Measurements from ENCODE around the gene ABCF2. TPM values are rescaled to one million over a fixed set of nuclear protein-coding genes. Genes with fewer than 3 reads are reported as not detected.

ABCF2 gene
- total RNA-seq, 2 donors from 2014 or later: 25.6 to 38.3 TPM

- intact Hi-C loops (cut with DNase I): no loop called here
- no peak for DNase-seq
- no peak for TF ChIP-seq CTCF (IDR thresholded peaks at IDR 0.05)
Observed at GRCh38 chr7:151208253-151208862, 18.6 kb downstream of the ABCF2 start.

GRCh38 chr7:151207804-151208203 is 19.2 kb downstream of the ABCF2 start:
- Histone ChIP-seq H3K27me3 (no peaks in the 10 kb centered on the region), H3K4me3 (no peak overlapping the region), H3K36me3 (no peaks in the 10 kb centered on the region), H3K9ac (ENCODE audit: low read depth in 2 of 2, low read length in 2 of 2) (no peak overlapping the region), H3K4me1 (no peaks in the 10 kb centered on the region), H3K27ac (no peak overlapping the region), H3K9me3 (no peaks in the 10 kb centered on the region)
- intact Hi-C loops (cut with DNase I): no loop called here
- no peak for TF ChIP-seq CTCF (IDR thresholded peaks at IDR 0.05)
- no peak for DNase-seq

More at GRCh38 chr7:151208253-151208862, 18.6 kb downstream of the ABCF2 start:
- no peak overlapping the region for H3K9ac ChIP-seq (ENCODE audit: low read depth in 2 of 2, low read length in 2 of 2)
- H3K27me3 ChIP-seq: no peaks in the 10 kb centered on the region
- no peak overlapping the region for H3K4me3 ChIP-seq
- H3K9me3 ChIP-seq: no peaks in the 10 kb centered on the region
- no peaks in the 10 kb centered on the region for H3K4me1 ChIP-seq
- no peaks in the 10 kb centered on the region for H3K36me3 ChIP-seq
- no peak overlapping the region for H3K27ac ChIP-seq

- H3K9me3 ChIP-seq: no peaks in the 10 kb centered on the region
- H3K27me3 ChIP-seq: no peaks in the 10 kb centered on the region
- TF ChIP-seq CTCF (IDR thresholded peaks at IDR 0.05): no peak
- H3K4me1 ChIP-seq: no peaks in the 10 kb centered on the region
- intact Hi-C loops (cut with DNase I): no loop called here
- no peak overlapping the region for H3K9ac ChIP-seq (ENCODE audit: low read depth in 2 of 2, low read length in 2 of 2)
- no peaks in the 10 kb centered on the region for H3K36me3 ChIP-seq
- DNase-seq: no peak
- no peak overlapping the region for H3K4me3 ChIP-seq
- H3K27ac ChIP-seq: no peak overlapping the region
Observed at GRCh38 chr7:151207315-151207714, 19.7 kb downstream of the ABCF2 start.

DNA sequence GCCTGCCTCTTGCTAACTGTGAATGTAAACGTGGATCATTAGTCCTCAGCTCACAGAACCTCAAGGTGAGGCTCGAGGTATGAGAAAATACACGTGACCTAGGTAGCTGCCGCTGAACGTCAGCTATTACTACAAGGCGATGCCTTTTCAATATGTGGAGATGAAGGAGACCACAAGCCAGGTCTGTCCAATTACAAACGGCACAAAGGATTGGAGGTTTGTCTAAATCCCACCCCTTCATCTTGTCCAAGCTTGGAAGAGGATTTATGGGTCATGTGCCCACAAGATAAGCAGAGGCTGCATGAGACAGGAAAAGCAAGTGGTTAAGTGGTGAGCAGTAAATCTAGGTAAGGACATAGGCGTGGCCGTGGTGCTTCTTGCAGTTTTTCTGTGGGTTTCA is 20.1 kb downstream of the ABCF2 start:
- no peaks in the 10 kb centered on the region for H3K36me3 ChIP-seq
- no peaks in the 10 kb centered on the region for H3K4me1 ChIP-seq
- intact Hi-C loops (cut with DNase I): no loop called here
- no peak overlapping the region for H3K27ac ChIP-seq
- DNase-seq: no peak
- no peak overlapping the region for H3K9ac ChIP-seq (ENCODE audit: low read depth in 2 of 2, low read length in 2 of 2)
- no peaks in the 10 kb centered on the region for H3K9me3 ChIP-seq
- TF ChIP-seq CTCF (IDR thresholded peaks at IDR 0.05): no peak
- no peak overlapping the region for H3K4me3 ChIP-seq
- H3K27me3 ChIP-seq: no peaks in the 10 kb centered on the region

DNA sequence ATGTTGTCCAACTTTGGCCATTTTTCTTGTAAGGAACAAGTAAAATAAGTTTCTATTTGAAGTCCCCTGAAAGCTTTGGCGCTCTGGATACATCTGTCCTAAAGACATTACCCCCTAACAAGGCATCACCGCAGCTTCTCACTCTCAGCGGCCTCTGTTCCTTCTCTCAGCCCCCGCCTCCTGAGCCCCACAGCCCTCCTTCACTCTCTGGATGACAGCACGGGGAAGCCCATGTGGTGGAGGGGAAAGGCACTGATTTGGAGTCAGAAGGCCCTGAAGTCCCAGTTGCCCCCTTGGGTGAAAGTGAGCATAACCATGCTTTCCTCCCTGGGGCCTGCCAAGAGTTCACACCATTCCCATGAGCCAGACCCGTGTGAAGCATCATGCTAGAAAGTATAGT is 21.3 kb downstream of the ABCF2 start:
- Histone ChIP-seq H3K4me3 (no peak overlapping the region), H3K4me1 (no peaks in the 10 kb centered on the region), H3K27me3 (no peaks in the 10 kb centered on the region), H3K36me3 (no peaks in the 10 kb centered on the region), H3K9me3 (no peaks in the 10 kb centered on the region), H3K27ac (no peak overlapping the region), H3K9ac (ENCODE audit: low read depth in 2 of 2, low read length in 2 of 2) (no peak overlapping the region)
- no peak for TF ChIP-seq CTCF (IDR thresholded peaks at IDR 0.05)
- intact Hi-C loops (cut with DNase I): no loop called here
- no peak for DNase-seq
